ENCODE data around the gene GSTA3.

GRCh38 chr6:52955871-52956270, 46.4 kb upstream of the GSTA3 start:
- TF ChIP-seq CTCF (IDR thresholded peaks at IDR 0.05; ENCODE audit: low read length) (no peak), EZH2 (IDR thresholded peaks at IDR 0.05; ENCODE audit: borderline replicate concordance, low read length) (no peak)

Measured in OCI-LY1 (cell line).